ENCODE results near the gene PRSS57.
A peak's percentile ranks its signal among the peaks of the same experiment; 100 is the strongest.

PRSS57 gene

DNA sequence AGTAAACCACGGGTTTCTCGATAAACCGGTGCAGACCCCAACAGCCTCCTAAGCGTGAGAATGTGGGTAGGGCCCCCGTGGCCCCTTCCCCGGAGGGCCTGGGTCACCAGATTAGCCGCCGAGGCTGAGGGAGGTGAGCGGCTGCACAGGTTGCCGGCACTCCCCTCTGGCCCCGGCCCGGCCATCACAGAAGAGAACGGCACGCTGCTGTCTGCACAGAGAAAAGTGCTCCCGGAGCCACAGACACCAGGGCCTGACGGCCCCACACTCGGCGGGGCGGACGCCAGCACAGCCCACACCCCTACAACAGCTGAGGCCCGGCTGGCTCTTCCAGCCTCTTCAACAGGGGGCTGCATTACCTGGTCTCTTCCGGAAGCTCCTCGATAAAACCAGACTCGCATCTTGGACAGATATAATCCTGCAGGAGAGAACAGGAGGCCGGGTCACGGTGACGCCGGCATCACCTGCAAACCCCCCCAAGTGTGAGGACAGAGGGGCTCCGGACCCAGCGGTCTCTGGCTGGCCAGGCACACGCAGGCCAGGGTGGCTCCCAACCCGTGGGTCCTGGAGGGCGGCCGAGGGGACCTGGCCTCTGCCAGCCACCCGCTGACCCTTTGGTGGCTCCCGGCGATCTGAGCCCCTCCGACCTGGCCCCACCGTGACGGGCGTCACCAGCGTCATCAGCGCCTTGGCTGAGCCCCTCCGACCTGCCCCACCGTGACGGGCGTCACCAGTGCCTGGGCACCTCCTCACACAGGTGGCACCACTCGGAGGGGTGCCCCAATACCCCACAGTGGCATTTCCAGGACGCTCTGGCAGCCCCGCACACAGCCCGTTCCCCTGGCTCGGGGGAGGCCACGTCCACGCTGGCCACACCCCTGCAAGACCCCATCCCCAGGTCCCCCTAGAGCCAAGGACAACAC, 42.5 kb downstream of the PRSS57 start:
- DNase-seq (ENCODE audit: low read depth in 2 of 2), result no peak

DNA sequence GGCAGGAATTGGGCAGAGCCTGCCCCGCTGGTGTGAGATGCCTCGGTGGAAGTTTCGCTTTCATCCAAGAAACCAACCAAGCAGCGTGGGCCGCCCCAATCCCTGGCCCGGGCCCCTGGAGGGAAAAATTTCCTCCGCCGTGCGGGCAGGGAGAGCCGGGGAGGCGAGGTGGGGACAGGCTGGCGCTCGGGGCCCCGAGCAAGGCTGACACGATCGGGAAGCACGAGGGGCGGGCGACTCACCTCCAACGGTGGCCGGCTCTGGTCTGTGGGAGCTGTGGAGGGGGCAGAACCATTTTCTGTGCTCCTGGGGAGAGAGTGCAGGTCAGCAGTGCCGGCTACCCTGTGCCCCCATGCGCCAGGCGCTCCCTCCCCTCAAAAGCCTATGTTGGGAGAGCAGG, 43.3 kb downstream of the PRSS57 start:
- no peak for DNase-seq (ENCODE audit: low read depth in 2 of 2)

DNA sequence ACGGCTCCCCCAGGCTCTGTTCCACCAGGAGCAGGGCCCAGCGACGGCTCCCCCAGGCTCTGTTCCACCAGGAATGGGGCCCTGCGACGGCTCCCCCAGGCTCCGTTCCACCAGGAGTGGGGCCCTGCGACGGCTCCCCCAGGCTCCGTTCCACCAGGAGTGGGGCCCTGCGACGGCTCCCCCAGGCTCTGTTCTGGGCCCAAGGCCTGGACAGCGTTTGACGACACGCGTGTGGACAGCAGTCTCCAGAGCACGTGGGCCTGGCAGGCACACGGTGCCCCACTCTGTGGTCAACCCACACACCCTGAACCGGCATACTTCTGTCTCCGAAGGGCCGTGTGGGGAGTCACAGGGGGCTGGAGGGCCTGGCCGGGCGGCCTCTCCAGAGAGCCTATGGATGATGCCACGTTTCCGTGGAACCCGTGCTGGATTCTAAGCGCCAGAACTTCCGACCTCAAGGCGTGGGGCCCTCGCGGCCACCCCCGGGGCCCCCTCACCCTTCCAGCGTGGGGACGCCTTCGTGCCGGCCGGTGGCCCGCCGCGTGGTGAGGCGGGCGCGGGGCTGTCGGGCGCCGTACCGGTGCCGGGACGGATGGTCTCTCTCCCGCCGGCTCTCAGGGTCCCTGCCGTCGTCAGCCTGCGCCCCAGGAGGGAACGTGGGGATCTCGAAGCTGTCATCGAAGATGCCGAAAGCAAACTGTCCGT, 44.0 kb downstream of the PRSS57 start:
- DNase-seq (ENCODE audit: low read depth in 2 of 2), result no peak

DNA sequence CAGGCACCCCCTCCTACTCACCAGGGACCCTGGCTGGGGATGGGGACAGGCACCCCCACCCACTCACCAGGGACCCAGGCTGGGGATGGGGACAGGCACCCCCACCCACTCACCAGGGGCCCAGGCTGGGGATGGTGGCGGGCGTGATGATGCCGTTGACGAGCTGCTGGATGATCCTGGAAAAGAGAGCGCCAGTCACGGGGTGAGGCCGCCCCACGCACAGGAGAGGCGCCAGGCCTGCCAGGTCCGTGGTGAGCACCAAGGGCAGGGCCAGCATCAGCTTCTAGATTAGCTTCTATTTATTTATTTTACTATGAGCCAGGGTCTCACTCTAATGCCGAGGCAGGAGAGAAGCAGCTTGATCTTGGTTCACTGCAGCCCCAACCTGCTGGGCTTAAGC, 45.1 kb downstream of the PRSS57 start:
- no peak for DNase-seq (ENCODE audit: low read depth in 2 of 2)

DNA sequence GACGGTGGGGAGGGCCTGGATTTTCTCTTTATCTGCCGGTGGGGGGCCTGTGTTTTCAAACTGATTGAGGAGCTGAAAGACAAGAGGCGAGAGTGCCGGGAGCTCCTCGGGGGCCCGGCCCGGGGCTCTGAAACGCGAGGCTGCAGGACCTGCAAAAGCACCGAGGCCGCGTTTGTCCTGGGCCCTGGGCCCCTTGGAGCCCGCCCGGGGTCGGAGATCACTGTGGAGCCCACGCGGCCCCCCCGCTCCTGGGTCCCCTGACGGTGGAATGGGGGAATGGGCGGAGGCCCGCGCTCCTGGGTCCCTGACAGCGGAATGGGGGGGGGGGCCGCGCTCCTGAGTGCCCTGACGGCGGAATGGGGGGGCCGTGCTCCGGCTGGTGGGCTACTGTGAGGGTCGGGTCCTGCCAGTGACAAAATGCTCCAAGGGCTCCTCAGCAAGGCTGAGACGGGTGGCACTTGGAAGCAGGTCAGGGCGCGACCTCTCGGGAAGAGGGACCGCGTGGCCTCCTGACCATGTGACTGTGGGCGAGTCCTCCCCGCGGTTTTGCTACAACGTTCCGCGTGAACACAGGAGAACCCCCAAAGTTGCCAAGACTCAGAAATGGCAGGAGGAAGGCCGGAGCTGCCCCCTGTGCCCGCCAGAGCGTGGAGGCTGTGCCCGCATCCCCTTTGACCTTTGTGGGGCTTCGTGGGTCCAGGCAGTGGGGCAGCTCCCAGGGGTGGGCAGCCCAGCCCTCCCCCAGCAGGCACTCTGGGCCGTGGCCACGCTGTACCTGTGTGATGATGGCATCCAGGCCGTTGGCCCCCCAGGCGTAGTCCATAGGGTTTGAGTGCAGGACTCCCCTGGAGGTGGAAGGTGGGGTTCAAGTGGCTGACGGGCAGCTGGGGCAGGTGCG, 46.1 kb downstream of the PRSS57 start:
- no peak for DNase-seq (ENCODE audit: low read depth in 2 of 2)

DNA sequence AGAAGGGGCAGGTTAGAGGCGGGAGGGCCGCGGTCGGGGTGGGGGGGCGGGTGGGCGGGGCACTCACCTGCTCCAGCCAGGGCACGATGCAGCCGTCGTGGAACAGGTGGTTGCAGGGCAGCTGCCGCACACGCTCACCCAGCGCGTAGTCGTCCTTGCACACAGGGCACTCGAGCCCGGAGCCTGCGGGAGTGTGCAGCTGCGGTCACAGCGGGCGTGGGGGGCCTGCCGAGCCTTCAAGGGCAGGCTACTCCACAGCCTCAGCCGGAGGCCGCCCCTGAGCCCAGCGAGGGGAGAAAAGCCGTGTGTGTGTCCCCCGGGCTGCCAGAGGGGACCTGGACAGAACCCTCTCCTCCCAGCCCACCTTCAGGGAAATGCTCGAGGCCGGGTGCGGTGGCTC, 46.9 kb downstream of the PRSS57 start:
- no peak for DNase-seq (ENCODE audit: low read depth in 2 of 2)

DNA sequence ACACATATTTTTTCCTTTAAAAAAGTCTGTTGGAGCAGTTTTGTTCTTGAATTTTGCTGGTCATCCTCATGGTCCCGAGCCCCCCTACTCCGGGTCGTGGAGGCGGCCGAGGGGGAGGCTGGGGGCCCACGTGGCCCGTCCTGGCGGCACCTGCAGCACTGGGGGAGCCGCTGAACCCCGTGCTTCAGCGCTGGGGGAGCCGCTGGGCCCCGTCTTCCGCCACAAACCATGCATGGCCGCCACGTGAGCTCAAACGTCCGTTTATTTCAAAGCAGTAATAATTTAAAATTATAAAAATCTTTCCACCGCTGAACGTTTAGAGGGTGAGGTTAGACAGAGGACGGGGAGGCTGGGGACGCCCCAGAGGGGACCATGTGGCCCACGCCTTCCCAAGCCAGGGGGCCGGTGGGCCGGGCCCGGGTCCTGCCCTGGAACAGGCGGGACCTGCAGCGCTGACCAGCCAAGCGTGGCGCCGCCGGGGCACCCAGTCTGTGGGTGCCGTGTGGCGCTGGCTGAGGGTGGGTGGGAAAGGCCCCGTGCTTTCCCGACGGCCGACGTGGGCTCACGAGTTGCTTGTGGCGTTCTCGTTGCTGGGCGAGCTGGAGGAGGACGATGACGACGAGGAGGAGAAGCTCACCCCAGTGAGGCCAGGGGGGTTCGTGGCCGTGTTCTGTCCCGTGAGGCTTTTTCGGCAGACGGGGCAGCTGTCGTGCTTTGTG, 47.5 kb downstream of the PRSS57 start:
- no peak for DNase-seq (ENCODE audit: low read depth in 2 of 2)

DNA sequence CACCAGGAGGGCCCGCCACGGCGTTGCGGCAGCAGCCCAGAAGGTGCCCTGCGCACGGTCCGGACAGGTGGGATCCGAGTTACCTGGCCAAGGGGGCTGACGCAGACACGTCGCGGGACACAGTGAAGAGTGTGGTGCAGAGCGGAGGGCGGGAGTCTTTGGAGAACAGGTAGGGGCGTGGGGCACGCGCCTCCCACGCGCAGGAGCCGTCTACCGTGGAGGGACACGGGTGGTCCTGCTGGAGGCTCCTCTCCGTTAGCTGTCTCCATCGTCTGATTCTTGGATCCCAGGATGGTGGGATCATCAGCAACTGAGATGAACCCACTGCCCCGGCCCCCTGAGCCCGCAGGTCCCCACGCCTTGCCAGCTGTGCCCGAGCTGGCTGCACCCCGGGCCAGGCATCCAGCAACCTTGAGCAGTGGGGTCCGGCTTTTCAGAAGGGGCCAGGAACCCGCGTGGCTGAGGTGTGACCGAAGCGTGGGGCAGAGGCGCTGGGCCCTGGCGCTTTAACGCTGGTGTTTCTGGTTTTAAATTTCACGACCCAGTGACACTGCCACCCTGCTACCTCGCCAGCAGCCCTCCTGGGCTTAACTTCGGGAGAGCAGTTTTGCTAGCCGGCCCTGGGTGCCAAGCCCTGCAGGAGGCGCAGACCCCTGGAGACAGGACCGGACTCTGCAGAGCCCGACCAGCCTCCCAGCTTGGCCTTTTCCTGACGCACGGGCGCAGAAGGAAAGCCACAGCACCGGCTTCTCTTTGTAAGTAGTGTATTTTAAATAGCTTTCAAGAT, 48.3 kb downstream of the PRSS57 start:
- DNase-seq (ENCODE audit: low read depth in 2 of 2), result no peak

DNA sequence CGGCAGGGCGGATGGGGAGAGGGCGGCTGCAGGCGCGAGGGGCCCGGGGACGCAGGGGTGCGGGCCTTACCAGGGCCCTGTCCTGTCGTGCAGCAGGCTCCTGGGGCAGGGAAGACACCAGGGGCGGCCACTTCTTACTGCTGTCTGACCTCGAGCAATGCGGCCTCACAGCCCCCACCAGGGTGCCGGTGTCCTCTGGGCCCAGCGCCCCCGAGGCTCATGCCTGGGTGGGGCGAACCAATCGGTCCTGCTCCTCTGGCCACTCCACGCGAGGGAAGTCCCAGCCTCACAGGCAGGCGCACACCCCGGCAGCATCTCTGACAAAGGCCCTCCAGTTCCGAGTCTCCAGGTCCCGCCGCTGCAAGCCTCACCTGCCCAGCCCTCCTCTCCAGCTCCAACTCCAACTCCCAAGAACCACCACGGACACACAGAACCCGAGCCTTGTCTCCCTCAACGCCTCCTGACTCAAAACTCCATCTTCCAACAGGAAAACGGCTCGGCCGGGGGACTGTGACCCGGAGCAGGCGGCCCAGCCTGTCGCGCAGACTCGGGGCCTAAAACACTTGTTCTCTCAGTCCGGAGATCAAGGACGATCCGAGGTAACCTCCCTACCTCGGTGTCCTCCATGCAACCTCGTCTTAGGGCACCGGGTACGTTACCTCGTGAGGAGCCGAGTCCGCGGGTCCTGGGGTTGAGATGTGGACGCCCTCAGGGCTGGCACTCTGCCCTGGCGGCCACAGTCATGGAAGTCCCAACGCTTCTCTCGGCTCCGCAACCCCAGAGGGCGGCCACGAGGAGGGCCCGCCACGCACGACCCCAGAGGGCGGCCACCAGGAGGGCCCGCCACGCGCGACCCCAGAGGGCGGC, 49.1 kb downstream of the PRSS57 start:
- no peak for DNase-seq (ENCODE audit: low read depth in 2 of 2)

DNA sequence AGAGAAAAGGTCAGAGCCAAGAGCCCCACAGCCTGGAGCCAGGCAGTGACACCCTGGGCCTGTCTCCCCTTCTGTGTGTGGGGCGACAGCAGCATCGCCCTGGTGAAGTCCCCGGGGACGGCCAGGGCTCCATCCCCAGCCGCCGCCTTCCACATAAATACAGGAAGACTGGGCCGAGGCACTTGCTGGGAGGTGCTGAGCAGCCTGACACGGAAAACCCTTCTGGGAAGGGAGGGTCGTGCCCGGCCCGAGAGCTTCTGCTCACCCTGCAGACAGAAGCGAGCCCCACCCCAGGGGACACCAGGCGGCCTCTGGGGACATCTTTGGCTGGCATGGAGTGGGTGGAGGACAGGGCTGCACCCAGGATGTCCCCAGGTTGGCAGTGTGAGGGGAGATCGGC, 50.5 kb downstream of the PRSS57 start:
- no peak for DNase-seq (ENCODE audit: low read depth in 2 of 2)

DNA sequence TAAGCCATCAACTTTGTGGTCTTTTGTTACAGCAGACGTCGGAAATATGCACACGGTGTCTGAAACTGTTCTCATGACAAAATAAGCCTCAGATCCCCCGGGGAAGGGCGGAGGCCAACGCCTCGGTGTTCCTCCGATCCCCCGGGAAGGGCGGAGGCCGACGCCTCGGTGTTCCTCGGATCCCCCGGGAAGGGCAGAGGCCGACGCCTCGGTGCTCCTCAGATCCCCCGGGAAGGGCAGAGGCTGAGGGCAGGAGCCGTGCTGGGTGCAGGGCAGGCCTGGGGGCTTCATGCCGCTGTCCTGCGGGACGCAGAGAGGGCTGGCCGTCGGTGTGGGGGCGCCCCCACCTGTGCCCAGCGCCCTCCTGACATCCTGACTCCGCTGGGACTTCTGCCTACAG, 50.9 kb downstream of the PRSS57 start:
- no peak for DNase-seq (ENCODE audit: low read depth in 2 of 2)

DNA sequence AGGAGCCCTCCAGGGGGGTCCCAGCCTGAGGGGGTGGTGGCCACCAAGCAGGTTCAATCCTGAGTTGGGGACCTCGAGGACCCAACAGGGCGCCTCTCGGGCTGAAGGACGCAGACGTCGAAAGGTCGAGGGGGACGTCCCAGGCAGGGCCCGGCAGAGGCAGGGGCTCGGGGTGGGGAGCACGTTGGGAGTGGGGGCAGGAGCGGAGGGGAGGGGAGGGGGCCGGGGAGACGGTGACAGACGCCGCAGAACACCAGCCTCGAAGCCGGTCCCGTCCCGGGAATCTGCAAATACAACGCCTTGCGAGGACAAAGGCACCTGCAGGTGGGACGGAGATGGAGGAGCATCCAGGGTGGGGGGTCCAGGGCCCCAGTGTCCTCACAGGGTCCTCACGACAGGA, 51.5 kb downstream of the PRSS57 start:
- no peak for DNase-seq (ENCODE audit: low read depth in 2 of 2)

DNA sequence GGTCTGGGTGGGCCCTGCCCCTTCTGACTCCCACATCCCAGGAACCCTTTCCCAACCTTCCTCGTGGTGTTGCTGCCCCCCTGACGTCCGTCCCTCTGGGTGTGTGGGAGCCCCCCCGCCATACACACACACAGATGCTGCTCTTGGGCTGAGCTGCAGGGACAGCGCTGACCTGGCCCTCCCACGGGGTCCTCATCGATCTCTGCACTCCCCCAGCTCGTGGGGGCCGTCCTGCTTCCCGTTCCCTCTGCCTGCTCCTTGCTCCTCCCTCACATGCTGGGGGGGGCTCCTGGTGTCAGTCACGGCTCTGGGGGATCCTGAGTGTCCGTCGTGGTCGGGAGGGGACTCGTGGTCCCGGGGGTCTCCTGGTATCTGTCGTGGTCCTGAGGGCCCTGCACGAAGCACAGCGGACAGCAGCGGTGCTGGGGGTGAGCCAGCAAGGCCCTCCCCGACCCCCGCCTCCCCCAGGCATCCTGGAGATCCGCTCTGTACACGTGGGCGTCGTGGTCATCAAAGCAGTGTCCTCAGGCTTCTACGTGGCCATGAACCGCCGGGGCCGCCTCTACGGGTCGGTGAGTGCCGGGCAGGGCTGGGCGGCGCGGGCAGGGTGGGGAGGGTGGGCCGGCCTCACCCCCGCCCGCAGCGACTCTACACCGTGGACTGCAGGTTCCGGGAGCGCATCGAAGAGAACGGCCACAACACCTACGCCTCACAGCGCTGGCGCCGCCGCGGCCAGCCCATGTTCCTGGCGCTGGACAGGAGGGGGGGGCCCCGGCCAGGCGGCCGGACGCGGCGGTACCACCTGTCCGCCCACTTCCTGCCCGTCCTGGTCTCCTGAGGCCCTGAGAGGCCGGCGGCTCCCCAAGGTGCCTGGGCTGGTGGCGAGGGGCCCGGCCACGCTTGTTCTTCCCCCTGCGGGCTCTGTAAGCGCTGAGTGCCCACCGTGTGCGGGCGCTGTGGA, 52.2 kb downstream of the PRSS57 start:
- no peak for DNase-seq (ENCODE audit: low read depth in 2 of 2)

DNA sequence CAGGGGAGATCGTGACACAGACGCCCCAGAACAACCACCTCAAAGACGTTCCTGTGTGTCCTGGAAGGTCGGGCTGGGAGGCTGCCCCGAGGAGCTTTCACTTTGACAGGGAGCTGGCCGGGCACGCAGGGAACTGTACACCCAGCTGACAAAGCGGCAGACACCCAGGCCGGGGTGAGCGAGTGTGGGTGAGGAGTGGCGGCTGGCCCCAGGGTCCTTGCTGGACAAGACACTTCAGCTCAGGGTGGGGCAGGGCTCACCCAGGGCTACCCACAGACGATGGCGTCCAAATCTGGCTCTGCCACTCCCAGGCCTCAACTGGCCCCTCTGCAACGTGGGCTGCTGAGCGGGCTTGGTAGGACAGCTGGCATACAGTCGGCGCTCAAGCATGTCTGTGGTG, 53.5 kb downstream of the PRSS57 start:
- DNase-seq (ENCODE audit: low read depth in 2 of 2), result no peak

DNA sequence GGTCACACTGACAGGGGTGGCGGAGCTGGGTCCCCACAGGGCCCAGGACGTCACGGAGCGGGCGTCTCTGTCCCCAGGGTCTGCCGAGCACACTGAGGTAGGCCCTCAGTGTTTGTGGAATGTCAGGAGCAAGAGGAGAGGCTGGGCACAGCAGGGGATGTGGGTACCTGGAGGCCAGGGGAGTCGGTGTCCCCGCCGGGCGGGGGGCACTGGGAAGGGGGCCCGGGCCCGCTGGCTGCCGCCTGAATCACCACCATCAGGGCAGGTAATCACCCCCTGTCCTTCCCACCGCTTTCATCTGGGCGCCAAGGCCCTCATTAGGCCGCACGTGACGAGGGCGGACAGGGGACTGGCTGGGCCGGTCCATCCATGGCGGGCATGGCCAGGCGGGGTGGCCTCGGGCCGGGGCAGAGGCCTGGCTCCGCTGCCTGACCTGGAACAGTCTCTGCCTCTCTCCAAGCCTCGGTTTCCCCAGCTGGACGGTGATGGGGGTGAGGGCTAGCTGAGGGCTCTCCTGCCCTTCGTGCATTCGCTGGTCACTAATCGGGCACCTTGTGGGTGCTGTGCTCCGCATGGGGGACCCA, 54.6 kb downstream of the PRSS57 start:
- DNase-seq (ENCODE audit: low read depth in 2 of 2), result no peak

DNA sequence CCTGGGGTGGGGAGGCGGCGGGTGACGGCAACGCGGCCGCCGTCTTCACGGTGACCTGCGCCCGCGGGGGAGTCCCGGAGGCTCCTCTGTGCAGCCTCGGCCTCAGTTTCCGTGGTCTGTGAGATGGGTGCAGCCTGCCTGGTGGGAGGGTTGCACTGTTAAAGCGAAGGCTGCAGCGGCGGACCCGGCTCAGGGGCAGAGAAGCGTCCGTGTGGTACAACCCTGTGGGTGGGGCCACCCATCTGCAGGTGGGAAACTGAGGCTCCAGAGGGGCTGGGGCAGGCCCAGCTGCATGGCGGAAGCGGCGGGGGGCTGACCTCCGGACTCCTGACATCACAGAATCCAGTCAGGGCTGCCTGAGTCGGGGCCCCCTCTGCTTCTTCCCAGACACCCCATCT, 55.1 kb downstream of the PRSS57 start:
- no peak for DNase-seq (ENCODE audit: low read depth in 2 of 2)

DNA sequence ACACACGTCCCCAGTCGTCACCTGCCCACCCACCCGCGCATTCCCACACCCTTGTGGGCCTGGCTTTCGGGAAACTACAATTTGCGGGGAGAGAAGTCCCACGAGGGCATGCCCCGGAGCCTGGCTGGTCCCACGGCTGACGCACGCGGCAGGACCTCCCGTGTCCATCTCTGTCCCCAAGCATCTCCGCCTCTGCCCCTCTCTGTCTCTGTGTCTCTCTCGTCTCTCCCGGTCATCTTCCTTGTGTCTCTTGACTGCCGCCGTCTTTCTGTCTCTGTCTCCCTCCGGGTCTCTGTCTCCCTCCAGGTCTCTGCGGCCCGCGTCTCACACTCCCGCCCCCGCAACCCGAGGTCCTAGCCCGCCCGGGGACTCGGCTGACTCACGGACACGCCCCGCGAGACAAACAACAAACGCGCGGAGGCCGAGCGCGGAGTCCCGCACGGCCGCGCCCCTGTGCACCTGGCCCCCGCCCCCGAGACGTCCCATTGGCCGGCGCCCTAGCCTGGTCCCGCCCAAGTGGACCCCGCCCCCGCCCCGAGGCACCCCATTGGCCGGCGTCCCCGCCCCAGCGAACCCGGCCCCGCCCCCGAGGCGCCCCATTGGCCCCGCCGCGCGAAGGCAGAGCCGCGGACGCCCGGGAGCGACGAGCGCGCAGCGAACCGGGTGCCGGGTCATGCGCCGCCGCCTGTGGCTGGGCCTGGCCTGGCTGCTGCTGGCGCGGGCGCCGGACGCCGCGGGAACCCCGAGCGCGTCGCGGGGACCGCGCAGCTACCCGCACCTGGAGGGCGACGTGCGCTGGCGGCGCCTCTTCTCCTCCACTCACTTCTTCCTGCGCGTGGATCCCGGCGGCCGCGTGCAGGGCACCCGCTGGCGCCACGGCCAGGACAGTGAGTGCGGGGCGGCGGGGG, 55.7 kb downstream of the PRSS57 start, which contains the start of gene FGF22:
Gene FGF22, plus strand, starts transcription at position 627 of the 908 bp plus-strand sequence. Its CDS starts 47 bp downstream, at position 674.
- peak; percentile 47 to 54 for DNase-seq (ENCODE audit: low read depth in 2 of 2)
